Mesenchymal stem cell (in vitro differentiated cells and primary cell): Measurements from ENCODE around the gene CDC42SE2.

Experiments
- DNase-seq: peaks from one replicate; pipeline ENCODE4 v3.0.0-alpha.2; 2013
- H2AFZ ChIP-seq: one replicate; pipeline ENCODE4 v1.6.1; 2013; ENCODE audit warnings: low read depth, mild to moderate bottlenecking, control low read depth, inconsistent platforms, low read length, moderate library complexity
- H2AK5ac ChIP-seq: 2 replicates; pipeline ENCODE4 v1.6.1; 2013; ENCODE audit warnings: low read length, moderate library complexity, mild to moderate bottlenecking, inconsistent platforms; ENCODE audit not compliant: severe bottlenecking
- H2BK120ac ChIP-seq: one replicate; pipeline ENCODE4 v1.6.1; 2013; ENCODE audit warnings: low read depth, mild to moderate bottlenecking, inconsistent platforms, low read length, moderate library complexity
- H2BK12ac ChIP-seq, 2 experiments: one replicate each; pipeline ENCODE4 v1.6.1; 2013; ENCODE audit warnings: inconsistent platforms in 2 of 2, low read length in 2 of 2, mild to moderate bottlenecking in 2 of 2, moderate library complexity in 2 of 2, control low read depth in 1 of 2
- H2BK15ac ChIP-seq: one replicate; pipeline ENCODE4 v1.6.1; 2013; ENCODE audit warnings: mild to moderate bottlenecking, low read depth, inconsistent platforms; ENCODE audit not compliant: poor library complexity, severe bottlenecking
- H2BK5ac ChIP-seq: 2 replicates; pipeline ENCODE4 v1.6.1; 2013; ENCODE audit warnings: low read depth, mild to moderate bottlenecking, low read length, control low read depth, inconsistent platforms; ENCODE audit not compliant: poor library complexity, severe bottlenecking
- H3K14ac ChIP-seq, 2 experiments: one replicate each; pipeline ENCODE4 v1.6.1; 2013; ENCODE audit warnings: inconsistent platforms in 2 of 2, low read length in 2 of 2, control low read depth in 1 of 2, mild to moderate bottlenecking in 1 of 2, moderate library complexity in 1 of 2
- H3K18ac ChIP-seq, 2 experiments: one replicate each; pipeline ENCODE4 v1.6.1; 2013; ENCODE audit warnings: inconsistent platforms in 2 of 2, low read length in 2 of 2, control low read depth in 1 of 2, low read depth in 1 of 2, mild to moderate bottlenecking in 1 of 2
- H3K23ac ChIP-seq, 2 experiments: one replicate each; pipeline ENCODE4 v1.6.1; 2013; ENCODE audit warnings: inconsistent platforms in 2 of 2, low read length in 2 of 2, mild to moderate bottlenecking in 2 of 2, moderate library complexity in 2 of 2, control low read depth in 1 of 2
- H3K27ac ChIP-seq: 2 replicates; pipeline ENCODE4 v1.5.1; 2013; ENCODE audit warnings: mild to moderate bottlenecking, moderate library complexity, low read length, control low read depth, inconsistent platforms; ENCODE audit not compliant: poor library complexity, severe bottlenecking
- H3K27me3 ChIP-seq, 2 experiments: 2 replicates each; pipeline versions ENCODE4 v1.6.1 to v1.7.0; 2013; ENCODE audit warnings: low read length in 2 of 2, mild to moderate bottlenecking in 2 of 2, moderate library complexity in 2 of 2, control low read depth in 1 of 2, inconsistent platforms in 1 of 2; ENCODE audit not compliant: control insufficient read depth in 1 of 2, insufficient read depth in 1 of 2
- H3K36me3 ChIP-seq, 2 experiments: 2 replicates each; pipeline versions ENCODE4 v1.6.1 to v1.7.0; 2013; ENCODE audit warnings: low read length in 2 of 2, control low read depth in 1 of 2, inconsistent platforms in 1 of 2, low read depth in 1 of 2, mild to moderate bottlenecking in 1 of 2; ENCODE audit not compliant: insufficient read depth in 2 of 2, control insufficient read depth in 1 of 2
- H3K4ac ChIP-seq, 2 experiments: one replicate each; pipeline ENCODE4 v1.6.1; 2013; ENCODE audit warnings: inconsistent platforms in 2 of 2, low read length in 2 of 2, mild to moderate bottlenecking in 2 of 2, moderate library complexity in 2 of 2, control low read depth in 1 of 2, low read depth in 1 of 2
- H3K4me1 ChIP-seq: 2 replicates; pipeline ENCODE4 v1.6.1; 2013; ENCODE audit warnings: low read depth, low read length, control low read depth; ENCODE audit not compliant: control insufficient read depth, insufficient read depth
- H3K4me2 ChIP-seq: 2 replicates; pipeline ENCODE4 v1.6.1; 2013; ENCODE audit warnings: low read length, mild to moderate bottlenecking, inconsistent platforms; ENCODE audit not compliant: poor library complexity, severe bottlenecking
- H3K4me3 ChIP-seq, 2 experiments: 2 replicates each; pipeline versions ENCODE4 v1.5.1 to v1.7.0; 2013; ENCODE audit warnings: low read length in 2 of 2, mild to moderate bottlenecking in 2 of 2, control low read depth in 1 of 2, low read depth in 1 of 2; ENCODE audit not compliant: insufficient read depth in 1 of 2
- H3K79me1 ChIP-seq: replicated peaks from 2 replicates; pipeline ENCODE4 v1.6.1; 2013; ENCODE audit warnings: mild to moderate bottlenecking, control low read depth, low read length, inconsistent platforms; ENCODE audit not compliant: poor library complexity, severe bottlenecking
- H3K9ac ChIP-seq: 2 replicates; pipeline ENCODE4 v1.7.0; 2013; ENCODE audit warnings: mild to moderate bottlenecking, low read length, moderate library complexity
- H3K9me3 ChIP-seq: 2 replicates; pipeline ENCODE4 v1.7.0; 2013; ENCODE audit warnings: mild to moderate bottlenecking, low read length; ENCODE audit not compliant: control insufficient read depth
- H4K8ac ChIP-seq: one replicate; pipeline ENCODE4 v1.6.1; 2013; ENCODE audit warnings: inconsistent platforms, mild to moderate bottlenecking, low read length, moderate library complexity
- H4K91ac ChIP-seq: one replicate; pipeline ENCODE4 v1.6.1; 2013; ENCODE audit warnings: mild to moderate bottlenecking, low read length, inconsistent platforms
- WGBS: methylation state at CpG from one replicate; pipeline ENCODE4 v1.1.7; 2013; ENCODE audit warnings: mixed read lengths; 5-methylcytosine and 5-hydroxymethylcytosine counted together

The CDC42SE2 gene

GRCh38 chr5:131285703-131286399 lies 22.0 kb downstream of the CDC42SE2 start:
- no peak for DNase-seq
- H3K18ac ChIP-seq: no peak overlapping the region
- no peak overlapping the region for H3K23ac ChIP-seq
- H2BK15ac ChIP-seq: no peak overlapping the region
- no peak overlapping the region for H3K4ac ChIP-seq
- no peak overlapping the region for H3K27ac ChIP-seq
- H2AFZ ChIP-seq: no peak overlapping the region
- H2BK120ac ChIP-seq: no peak overlapping the region
- no peak overlapping the region for H4K8ac ChIP-seq
- no peak overlapping the region for H2BK5ac ChIP-seq
- H3K36me3 ChIP-seq: no peaks in the 10 kb centered on the region
- H3K9ac ChIP-seq: no peak overlapping the region
- H2AK5ac ChIP-seq: no peak overlapping the region
- H3K79me1 ChIP-seq: peaks cover 25% of the 10 kb centered on the region
- H3K4me2 ChIP-seq: no peak overlapping the region
- H3K27me3 ChIP-seq: no peaks in the 10 kb centered on the region
- H3K4me1 ChIP-seq: no peaks in the 10 kb centered on the region
- H3K9me3 ChIP-seq: no peaks in the 10 kb centered on the region
- H3K4me3 ChIP-seq: no peak overlapping the region
- WGBS: 100% methylated on average over 1 of the region's 1 CpG
- H2BK12ac ChIP-seq: no peak overlapping the region
- H3K14ac ChIP-seq: no peak overlapping the region
- H4K91ac ChIP-seq: no peak overlapping the region

GRCh38 chr5:131286400-131286715 lies 22.5 kb downstream of the CDC42SE2 start:
- Histone ChIP-seq H2BK5ac (no peak overlapping the region), H4K91ac (no peak overlapping the region), H3K27me3 (no peaks in the 10 kb centered on the region), H3K14ac (no peak overlapping the region), H3K9me3 (no peaks in the 10 kb centered on the region), H3K23ac (no peak overlapping the region), H3K27ac (no peak overlapping the region), H3K4me1 (no peaks in the 10 kb centered on the region), H3K4ac (no peak overlapping the region), H3K18ac (no peak overlapping the region), H2AFZ (no peak overlapping the region), H3K9ac (no peak overlapping the region), H4K8ac (no peak overlapping the region), H2BK15ac (no peak overlapping the region), H3K4me2 (no peak overlapping the region), H3K4me3 (no peak overlapping the region), H3K36me3 (no peaks in the 10 kb centered on the region), H3K79me1 (peaks cover 25% of the 10 kb centered on the region), H2BK120ac (no peak overlapping the region), H2AK5ac (no peak overlapping the region), H2BK12ac (no peak overlapping the region)
- DNase-seq: no peak
- 98% methylated on average over 4 of the region's 5 CpGs for WGBS

- Histone ChIP-seq H3K36me3 (no peaks in the 10 kb centered on the region), H3K9ac (no peak overlapping the region), H3K4me1 (no peaks in the 10 kb centered on the region)
Observed at GRCh38 chr5:131288328-131288727, 24.5 kb downstream of the CDC42SE2 start.

GRCh38 chr5:131289738-131290137 lies 25.9 kb downstream of the CDC42SE2 start:
- Histone ChIP-seq H3K27me3 (no peaks in the 10 kb centered on the region), H4K8ac (no peak overlapping the region), H3K79me1 (peaks cover 23% of the 10 kb centered on the region), H3K4me3 (no peak overlapping the region), H2BK120ac (no peak overlapping the region), H2BK15ac (no peak overlapping the region), H2BK5ac (no peak overlapping the region), H3K36me3 (no peaks in the 10 kb centered on the region), H3K18ac (no peak overlapping the region), H3K4me1 (no peaks in the 10 kb centered on the region), H3K4me2 (no peak overlapping the region), H3K9ac (no peak overlapping the region), H3K27ac (no peak overlapping the region), H2AFZ (no peak overlapping the region), H3K4ac (no peak overlapping the region), H4K91ac (no peak overlapping the region), H3K14ac (no peak overlapping the region), H3K9me3 (no peaks in the 10 kb centered on the region), H2BK12ac (no peak overlapping the region), H2AK5ac (no peak overlapping the region), H3K23ac (no peak overlapping the region)
- DNase-seq: no peak
- WGBS: 100% methylated on average over 3 of the region's 3 CpGs

More at GRCh38 chr5:131288328-131288727, 24.5 kb downstream of the CDC42SE2 start:
- H2BK12ac ChIP-seq: no peak overlapping the region
- no peak overlapping the region for H3K4me2 ChIP-seq
- H3K4me3 ChIP-seq: no peak overlapping the region
- no peak overlapping the region for H2BK120ac ChIP-seq
- no peak overlapping the region for H3K18ac ChIP-seq
- H3K23ac ChIP-seq: no peak overlapping the region
- H2BK5ac ChIP-seq: no peak overlapping the region
- no peak overlapping the region for H4K91ac ChIP-seq
- no peaks in the 10 kb centered on the region for H3K9me3 ChIP-seq
- no peak overlapping the region for H2AFZ ChIP-seq
- H3K14ac ChIP-seq: no peak overlapping the region
- H3K79me1 ChIP-seq: peaks cover 26% of the 10 kb centered on the region
- no peak overlapping the region for H3K27ac ChIP-seq
- H3K4ac ChIP-seq: no peak overlapping the region
- no peak overlapping the region for H2BK15ac ChIP-seq
- no peak for DNase-seq
- H3K27me3 ChIP-seq: no peaks in the 10 kb centered on the region
- no peak overlapping the region for H2AK5ac ChIP-seq
- WGBS: 100% methylated on average over 1 of the region's 1 CpG
- peak overlapping the region; percentile 12 for H4K8ac ChIP-seq
